Measurements from ENCODE around the gene STRIP1.
"Not testable (repeated sequence)": the region's sequence is repeated elsewhere in the genome, so short reads cannot be mapped to it uniquely, and the experiment has no call there.

The STRIP1 gene

GRCh38 chr1:110070282-110070669, 35.9 kb downstream of the STRIP1 start:
- no peak for DNase-seq

- DNase-seq, result no peak
Measured at GRCh38 chr1:110070671-110071242, 36.3 kb downstream of the STRIP1 start, which contains the start of gene ALX3. Gene ALX3, minus strand, starts transcription at chr1:110070672. Its CDS starts 60 bp downstream, at chr1:110070612.

GRCh38 chr1:110074166-110074565, 39.7 kb downstream of the STRIP1 start:
- DNase-seq, result no peak

- no peak for DNase-seq
Measured at GRCh38 chr1:110076789-110077500, 42.5 kb downstream of the STRIP1 start.

GRCh38 chr1:110079995-110080394, 45.6 kb downstream of the STRIP1 start:
- DNase-seq, result not testable (repeated sequence)

GRCh38 chr1:110081061-110081460, 46.6 kb downstream of the STRIP1 start:
- DNase-seq, result no peak

GRCh38 chr1:110082477-110082876, 48.1 kb downstream of the STRIP1 start:
- DNase-seq, result no peak

- peak in 1 of 5 experiments; percentile 19 for DNase-seq
Measured at GRCh38 chr1:110083061-110083865, 48.8 kb downstream of the STRIP1 start.

- DNase-seq, result peak in 1 of 5 experiments; percentile 7
Measured at GRCh38 chr1:110083866-110084226, 49.4 kb downstream of the STRIP1 start.

GRCh38 chr1:110084227-110085078, 50.0 kb downstream of the STRIP1 start:
- peak in 1 of 5 experiments; percentile 59 for DNase-seq

- no peak for DNase-seq
Measured at GRCh38 chr1:110085671-110086070, 51.2 kb downstream of the STRIP1 start.

GRCh38 chr1:110086961-110087360, 52.5 kb downstream of the STRIP1 start:
- no peak for DNase-seq

- DNase-seq, result peak in 2 of 5 experiments; percentile 14 to 54
Measured at GRCh38 chr1:110087812-110088738, 53.7 kb downstream of the STRIP1 start.

- DNase-seq, result no peak
Measured at GRCh38 chr1:110088739-110089316, 54.4 kb downstream of the STRIP1 start.

- no peak for DNase-seq
Measured at GRCh38 chr1:110089561-110090275, 55.3 kb downstream of the STRIP1 start.

GRCh38 chr1:110091381-110091780, 57.0 kb downstream of the STRIP1 start:
- no peak for DNase-seq

- no peak for DNase-seq
Measured at GRCh38 chr1:110091791-110092190, 57.4 kb downstream of the STRIP1 start.

GRCh38 chr1:110092991-110093390, 58.6 kb downstream of the STRIP1 start:
- no peak for DNase-seq

GRCh38 chr1:110094931-110095654, 60.7 kb downstream of the STRIP1 start:
- DNase-seq, result no peak
